ENCODE data around the gene ACVR1B.

The ACVR1B gene

GRCh38 chr12:52015532-52016041, 64.1 kb downstream of the ACVR1B start:
- TF ChIP-seq ZFP41 (tag by site-specific recombination; IDR thresholded peaks at IDR 0.05; ENCODE audit: borderline replicate concordance) (no peak), GLIS2 (tag by site-specific recombination; IDR thresholded peaks at IDR 0.05) (peak; percentile 53), ZNF19 (tag by site-specific recombination; IDR thresholded peaks at IDR 0.05; ENCODE audit: low read depth) (no peak), GLIS1 (tag by site-specific recombination; IDR thresholded peaks at IDR 0.05) (peak; percentile 68), PRDM6 (tag by site-specific recombination; IDR thresholded peaks at IDR 0.05) (no peak), ZNF837 (tag by site-specific recombination; IDR thresholded peaks at IDR 0.05) (no peak), ZNF639 (tag by site-specific recombination; IDR thresholded peaks at IDR 0.05) (no peak)
- Histone ChIP-seq H3K27ac (ENCODE audit: extremely low read depth, low read depth, low read length) (no peak overlapping the region), H3K4me3 (ENCODE audit: low read depth, low read length) (no peak overlapping the region), H3K36me3 (ENCODE audit: control insufficient read depth in 2 of 2, insufficient read depth in 1 of 2, low read length in 2 of 2) (peaks cover 0 to 25% of the 10 kb centered on the region in 2 experiments; a peak in 1 of 3 replicates), H3K9me3 (ENCODE audit: control insufficient read depth, insufficient read depth, low read depth, low read length) (no peaks in the 10 kb centered on the region), H3K4me1 (ENCODE audit: control insufficient read depth, insufficient read depth, low read length) (peaks cover 2% of the 10 kb centered on the region; the same call in 1 of the 2 replicates)
- ChIA-PET CTCF (interaction anchor here (0.6 to 3.1 kb wide), 3 partner anchors 10 to 33 kb away, joined by 3 to 18 read pairs (median 16); no protein-coding TSS in a partner anchor), POLR2A (no interaction called here)

- CTCF ChIA-PET: interaction anchor here (0.5 to 16.1 kb wide), 7 partner anchors 12 to 124 kb away, joined by 3 to 794 read pairs (median 121); partner anchors contain the start of genes ATG101, SMIM41 and TAMALIN
Observed at GRCh38 chr12:52018433-52019112, 67.1 kb downstream of the ACVR1B start.

GRCh38 chr12:52019113-52019770, 67.7 kb downstream of the ACVR1B start:
- ChIA-PET CTCF (interaction anchor here (0.5 to 16.1 kb wide), 10 partner anchors 13 to 589 kb away, joined by 3 to 794 read pairs (median 5); partner anchors contain the start of genes ATG101, SMIM41 and TAMALIN), POLR2A (interaction anchor here (1.1 to 1.8 kb wide), 3 partner anchors 13 to 27 kb away, joined by 4 to 8 read pairs (median 5); partner anchors contain the start of gene TAMALIN)
- Histone ChIP-seq H3K4me3 (ENCODE audit: low read depth, low read length) (no peak overlapping the region), H3K27ac (ENCODE audit: extremely low read depth, low read depth, low read length) (no peak overlapping the region), H3K9me3 (ENCODE audit: control insufficient read depth, insufficient read depth, low read depth, low read length) (no peaks in the 10 kb centered on the region), H3K36me3 (ENCODE audit: control insufficient read depth in 2 of 2, insufficient read depth in 1 of 2, low read length in 2 of 2) (peaks cover 0 to 4% of the 10 kb centered on the region in 2 experiments; a peak in 1 of 3 replicates), H3K4me1 (ENCODE audit: control insufficient read depth, insufficient read depth, low read length) (no peaks in the 10 kb centered on the region; the same call in 1 of the 2 replicates)
- TF ChIP-seq GLI2 (tag by site-specific recombination; IDR thresholded peaks at IDR 0.05; ENCODE audit: borderline replicate concordance, low read depth) (no peak), ZNF140 (tag by site-specific recombination; IDR thresholded peaks at IDR 0.05) (no peak), ZNF548 (tag by site-specific recombination; IDR thresholded peaks at IDR 0.05) (no peak), ZNF169 (tag by site-specific recombination; IDR thresholded peaks at IDR 0.05) (no peak), ZSCAN23 (tag by site-specific recombination; IDR thresholded peaks at IDR 0.05) (no peak), MYNN (tag by site-specific recombination; IDR thresholded peaks at IDR 0.05; ENCODE audit: borderline replicate concordance) (no peak), ZNF2 (tag by site-specific recombination; IDR thresholded peaks at IDR 0.05) (no peak), ZNF112 (tag by site-specific recombination; IDR thresholded peaks at IDR 0.05) (no peak), EGR2 (tag by site-specific recombination; IDR thresholded peaks at IDR 0.05; ENCODE audit: low read depth) (peak; percentile 88), ZFHX2 (tag by site-specific recombination; conservative IDR thresholded peaks at IDR 0.05) (peak; percentile 91), ZNF274 (IDR thresholded peaks at IDR 0.05; ENCODE audit: low read length) (no peak), ZNF274 (tag by site-specific recombination; IDR thresholded peaks at IDR 0.05; ENCODE audit: borderline replicate concordance) (no peak), ZSCAN30 (tag by site-specific recombination; IDR thresholded peaks at IDR 0.05) (no peak), KLF17 (tag by site-specific recombination; IDR thresholded peaks at IDR 0.05) (peak; percentile 47), ZNF416 (tag by site-specific recombination; IDR thresholded peaks at IDR 0.05) (no peak), HOXD13 (CRISPR knock-in tag; IDR thresholded peaks at IDR 0.05; ENCODE audit: borderline replicate concordance) (no peak), BCL11B (tag by site-specific recombination; IDR thresholded peaks at IDR 0.05; ENCODE audit: low read depth) (no peak), ZNF211 (tag by site-specific recombination; IDR thresholded peaks at IDR 0.05; ENCODE audit: low read depth) (no peak)

More at GRCh38 chr12:52018433-52019112, 67.1 kb downstream of the ACVR1B start:
- H3K4me1 ChIP-seq (ENCODE audit: control insufficient read depth, insufficient read depth, low read length): no peaks in the 10 kb centered on the region; the same call in 1 of the 2 replicates
- no peak overlapping the region for H3K27ac ChIP-seq (ENCODE audit: extremely low read depth, low read depth, low read length)
- POLR2A ChIA-PET: no interaction called here
- H3K36me3 ChIP-seq (ENCODE audit: control insufficient read depth in 2 of 2, insufficient read depth in 1 of 2, low read length in 2 of 2): peaks cover 0 to 10% of the 10 kb centered on the region in 2 experiments; a peak in 1 of 3 replicates
- no peak overlapping the region for H3K4me3 ChIP-seq (ENCODE audit: low read depth, low read length)
- TF ChIP-seq GLIS1 (tag by site-specific recombination; IDR thresholded peaks at IDR 0.05) (0 out of 2 replicates have a peak, but pooled peaks have one; percentile 7), RBAK (tag by site-specific recombination; IDR thresholded peaks at IDR 0.05) (no peak), ZBTB7A (tag by site-specific recombination; IDR thresholded peaks at IDR 0.05; ENCODE audit: low read depth) (no peak), ZIC2 (tag by site-specific recombination; IDR thresholded peaks at IDR 0.05) (peak; percentile 9; the same call in 1 of the 2 replicates)
- H3K9me3 ChIP-seq (ENCODE audit: control insufficient read depth, insufficient read depth, low read depth, low read length): no peaks in the 10 kb centered on the region

All from HEK293 (cell line).